Tibial nerve (tissue), 4 donors: ENCODE results near the gene HRH1. TPM values are rescaled to one million over a fixed set of nuclear protein-coding genes. Genes with fewer than 3 reads are reported as not detected.

Source experiments
- DNase-seq, 2 donors: peaks; one replicate each; pipeline ENCODE4 v3.0.0-alpha.2; 2019; ENCODE audit warnings: low spot score in 2 of 2
- H3K27ac ChIP-seq, 4 donors: fragments of 200-600 bp; sonication (generic) in 3 of 4; one replicate each; pipeline ENCODE4 v1.5.1; 2017 to 2019; ENCODE audit warnings: mild to moderate bottlenecking in 1 of 4
- H3K27me3 ChIP-seq, 2 donors: fragments of 200-600 bp; sonication (generic) in 1 of 2; one replicate each; pipeline versions ENCODE4 v1.5.1 to v1.6.0; 2017 to 2019
- H3K36me3 ChIP-seq, 3 donors: fragments of 200-600 bp; sonication (generic); one replicate each; pipeline ENCODE4 v1.5.1; 2018 to 2019
- H3K4me1 ChIP-seq, 4 donors: fragments of 200-600 bp; sonication (generic) in 3 of 4; one replicate each; pipeline ENCODE4 v1.5.1; 2017 to 2019
- H3K4me3 ChIP-seq, 4 donors: fragments of 200-600 bp; sonication (generic) in 3 of 4; one replicate each; pipeline ENCODE4 v1.5.1; 2017 to 2019; ENCODE audit warnings: mild to moderate bottlenecking in 1 of 4, moderate library complexity in 1 of 4
- H3K9me3 ChIP-seq, 4 donors: fragments of 200-600 bp; sonication (generic) in 3 of 4; one replicate each; pipeline ENCODE4 v1.5.1; 2017 to 2019
- EP300 ChIP-seq, 2 donors: sonication (generic); formaldehyde crosslinking; IDR thresholded peaks; one replicate each; pipeline ENCODE4 v1.6.1; 2017; ENCODE audit warnings: antibody characterized with exemption in 2 of 2, mild to moderate bottlenecking in 1 of 2
- POLR2A ChIP-seq, 2 donors: fragments of 450-650 bp; IDR thresholded peaks; one replicate each; pipeline ENCODE4 v1.6.1; 2017; ENCODE audit warnings: antibody characterized with exemption in 2 of 2, mild to moderate bottlenecking in 2 of 2, moderate library complexity in 2 of 2
- WGBS, 2 donors: methylation state at CpG; one replicate each; pipeline ENCODE4 v1.1.5; 2018; 5-methylcytosine and 5-hydroxymethylcytosine counted together
- total RNA-seq, 4 donors: library from RNA; depleted of rRNA; stranded (reverse); fragments of >200 nt; gene quantifications; one replicate each; pipeline ENCODE4 v1.1.0, GENCODE V29; 2016
- TF ChIP-seq, protein P1 (sequence below), 5 experiments: fragments of 200-600 bp in 3 of 5; fragments of 450-650 bp in 2 of 5; sonication (generic) in 3 of 5; IDR thresholded peaks; one replicate each; pipeline ENCODE4 v1.5.1; 2016 to 2019; ENCODE audit warnings: antibody characterized with exemption in 5 of 5, mild to moderate bottlenecking in 3 of 5, moderate library complexity in 2 of 5

Gene HRH1
- total RNA-seq, 4 donors from 2014 or later = 13.8 to 20.3 (median 15.9) TPM

- H3K27ac ChIP-seq = peak overlapping the region in 1 of 4 donors; percentile 55
- DNase-seq = no peak
- H3K27me3 ChIP-seq = no peaks in the 10 kb centered on the region
- H3K36me3 ChIP-seq = no peaks in the 10 kb centered on the region
- TF ChIP-seq EP300 (IDR thresholded peaks at IDR 0.05) (no peak), POLR2A (IDR thresholded peaks at IDR 0.05) (no peak)
- TF ChIP-seq, protein P1, sequence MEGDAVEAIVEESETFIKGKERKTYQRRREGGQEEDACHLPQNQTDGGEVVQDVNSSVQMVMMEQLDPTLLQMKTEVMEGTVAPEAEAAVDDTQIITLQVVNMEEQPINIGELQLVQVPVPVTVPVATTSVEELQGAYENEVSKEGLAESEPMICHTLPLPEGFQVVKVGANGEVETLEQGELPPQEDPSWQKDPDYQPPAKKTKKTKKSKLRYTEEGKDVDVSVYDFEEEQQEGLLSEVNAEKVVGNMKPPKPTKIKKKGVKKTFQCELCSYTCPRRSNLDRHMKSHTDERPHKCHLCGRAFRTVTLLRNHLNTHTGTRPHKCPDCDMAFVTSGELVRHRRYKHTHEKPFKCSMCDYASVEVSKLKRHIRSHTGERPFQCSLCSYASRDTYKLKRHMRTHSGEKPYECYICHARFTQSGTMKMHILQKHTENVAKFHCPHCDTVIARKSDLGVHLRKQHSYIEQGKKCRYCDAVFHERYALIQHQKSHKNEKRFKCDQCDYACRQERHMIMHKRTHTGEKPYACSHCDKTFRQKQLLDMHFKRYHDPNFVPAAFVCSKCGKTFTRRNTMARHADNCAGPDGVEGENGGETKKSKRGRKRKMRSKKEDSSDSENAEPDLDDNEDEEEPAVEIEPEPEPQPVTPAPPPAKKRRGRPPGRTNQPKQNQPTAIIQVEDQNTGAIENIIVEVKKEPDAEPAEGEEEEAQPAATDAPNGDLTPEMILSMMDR (IDR thresholded peaks at IDR 0.05) = peak in 1 of 5 experiments; percentile 50
- no peaks in the 10 kb centered on the region for H3K9me3 ChIP-seq
- 33 to 44% methylated on average over 3 of the region's 3 CpGs for whole genome bisulfite sequencing, 2 donors
- H3K4me3 ChIP-seq = peak overlapping the region in 1 of 4 donors; percentile 7
- peaks cover 0 to 20% (median 0%) of the 10 kb centered on the region in 4 donors for H3K4me1 ChIP-seq
Measured at GRCh38 chr3:11221818-11222415, 67.6 kb downstream of the HRH1 start.

DNA sequence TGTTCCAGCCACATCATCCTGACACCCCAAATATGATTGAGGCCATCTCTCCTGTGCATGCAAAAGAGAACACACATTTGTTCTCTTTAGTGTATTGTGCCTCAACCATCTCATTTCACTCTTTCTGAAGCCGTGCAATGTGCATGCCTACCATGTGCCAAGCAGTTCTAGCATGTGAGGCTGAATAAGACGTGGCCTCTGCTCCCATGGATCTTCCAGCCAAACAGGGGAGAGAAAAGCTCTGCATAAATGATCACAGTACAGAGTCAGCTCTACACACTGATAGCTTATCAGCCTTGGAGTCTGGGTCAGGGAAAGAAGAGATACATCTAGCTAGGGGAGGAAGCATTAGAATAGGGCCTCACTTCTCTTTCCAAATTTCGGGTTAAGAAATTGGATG is 69.7 kb downstream of the HRH1 start:
- no peaks in the 10 kb centered on the region for H3K9me3 ChIP-seq
- no peak for TF ChIP-seq EP300 (IDR thresholded peaks at IDR 0.05)
- TF ChIP-seq, protein P1 (IDR thresholded peaks at IDR 0.05) = no peak
- no peak for TF ChIP-seq POLR2A (IDR thresholded peaks at IDR 0.05)
- no peak for DNase-seq
- no peak overlapping the region for H3K27ac ChIP-seq
- no peaks in the 10 kb centered on the region for H3K36me3 ChIP-seq
- H3K27me3 ChIP-seq = no peaks in the 10 kb centered on the region
- WGBS, 2 donors = 81 to 86% methylated on average over 3 of the region's 3 CpGs
- H3K4me1 ChIP-seq = peaks cover 0 to 37% (median 0%) of the 10 kb centered on the region in 4 donors
- H3K4me3 ChIP-seq = no peak overlapping the region

DNA sequence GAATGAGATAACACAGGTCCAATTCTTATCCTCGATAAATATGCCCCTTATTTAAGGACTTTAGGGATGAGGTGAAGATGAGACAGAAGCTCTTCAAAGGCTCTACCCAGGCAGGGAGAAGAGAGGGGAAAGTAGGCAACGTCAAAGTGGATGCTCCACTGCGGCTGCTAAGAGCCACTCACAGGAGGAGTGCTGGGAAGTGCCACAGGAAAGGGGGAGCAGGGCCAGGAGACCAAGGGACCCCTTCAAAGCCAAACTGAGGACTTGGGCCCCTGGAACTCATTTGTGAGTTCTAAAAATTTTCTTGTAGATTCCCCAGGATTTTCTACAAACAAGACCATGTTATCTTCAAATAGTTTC is 70.6 kb downstream of the HRH1 start:
- Histone ChIP-seq H3K4me1 (peaks cover 0 to 37% (median 0%) of the 10 kb centered on the region in 4 donors), H3K4me3 (peak overlapping the region in 1 of 4 donors; percentile 20), H3K9me3 (no peaks in the 10 kb centered on the region), H3K27me3 (no peaks in the 10 kb centered on the region), H3K36me3 (no peaks in the 10 kb centered on the region), H3K27ac (peak overlapping the region in 3 of 4 donors; percentile 68 to 82 (median 71))
- TF ChIP-seq, protein P1 (IDR thresholded peaks at IDR 0.05) = no peak
- TF ChIP-seq POLR2A (IDR thresholded peaks at IDR 0.05) (no peak), EP300 (IDR thresholded peaks at IDR 0.05) (no peak)
- DNase-seq = no peak
- WGBS, 2 donors = 88 to 95% methylated on average over 3 of the region's 3 CpGs

GRCh38 chr3:11226042-11226370 is 71.7 kb downstream of the HRH1 start:
- Histone ChIP-seq H3K36me3 (no peaks in the 10 kb centered on the region), H3K27ac (peak overlapping the region in 3 of 4 donors; percentile 68 to 82 (median 71)), H3K4me1 (peaks cover 0 to 31% (median 0%) of the 10 kb centered on the region in 4 donors), H3K9me3 (no peaks in the 10 kb centered on the region), H3K27me3 (no peaks in the 10 kb centered on the region), H3K4me3 (no peak overlapping the region)
- no peak for DNase-seq
- WGBS, 2 donors = 85 to 92% methylated on average over 6 of the region's 6 CpGs
- TF ChIP-seq, protein P1 (IDR thresholded peaks at IDR 0.05) = no peak
- TF ChIP-seq POLR2A (IDR thresholded peaks at IDR 0.05) (no peak), EP300 (IDR thresholded peaks at IDR 0.05) (no peak)

DNA sequence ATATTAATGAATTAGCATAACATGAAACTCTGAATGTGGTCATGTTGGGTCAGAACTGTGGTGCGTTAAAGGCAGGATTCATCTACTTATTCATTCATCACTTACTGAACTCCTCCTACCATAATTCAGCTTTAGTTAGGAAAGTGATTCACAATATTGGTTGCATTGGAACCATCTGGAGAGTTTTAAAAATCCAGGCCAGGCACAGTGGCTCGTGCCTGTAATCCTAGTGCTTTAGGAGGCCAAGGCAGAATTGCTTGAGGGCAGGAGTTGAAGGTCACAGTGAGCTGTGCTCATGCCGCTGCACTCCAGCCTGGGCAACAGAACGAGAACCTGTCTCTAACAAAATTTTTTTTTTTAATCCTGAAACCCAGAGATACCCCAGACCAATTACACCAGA is 73.7 kb downstream of the HRH1 start:
- H3K9me3 ChIP-seq = no peaks in the 10 kb centered on the region
- WGBS, 2 donors = 57 to 62% methylated on average over 4 of the region's 4 CpGs
- no peaks in the 10 kb centered on the region for H3K36me3 ChIP-seq
- DNase-seq = no peak
- H3K4me1 ChIP-seq = peaks cover 0 to 27% (median 0%) of the 10 kb centered on the region in 4 donors
- TF ChIP-seq, protein P1 (IDR thresholded peaks at IDR 0.05) = no peak
- TF ChIP-seq POLR2A (IDR thresholded peaks at IDR 0.05) (no peak), EP300 (IDR thresholded peaks at IDR 0.05) (no peak)
- H3K4me3 ChIP-seq = no peak overlapping the region
- no peaks in the 10 kb centered on the region for H3K27me3 ChIP-seq
- H3K27ac ChIP-seq = peak overlapping the region in 2 of 4 donors; percentile 6 to 17
